Suprapubic skin (tissue), 3 donors: ENCODE results near the gene UTP3.

ENCODE experiments used
- CTCF ChIP-seq, 2 donors: fragments of 200-600 bp in 1 of 2; fragments of 450-650 bp in 1 of 2; sonication (generic) in 1 of 2; IDR thresholded peaks; one replicate each; pipeline ENCODE4 v1.5.1; 2016 to 2019; ENCODE audit warnings: antibody characterized with exemption in 2 of 2, mild to moderate bottlenecking in 1 of 2, moderate library complexity in 1 of 2
- POLR2A ChIP-seq, 2 donors: fragments of 450-650 bp; IDR thresholded peaks; one replicate each; pipeline ENCODE4 v1.6.1; 2017; ENCODE audit warnings: antibody characterized with exemption in 2 of 2, mild to moderate bottlenecking in 2 of 2, moderate library complexity in 2 of 2

GRCh38 chr4:70737409-70737808 lies 49.1 kb downstream of the UTP3 start:
- TF ChIP-seq CTCF (IDR thresholded peaks at IDR 0.05) (no peak), POLR2A (IDR thresholded peaks at IDR 0.05) (no peak)
